A549 (cell line): ENCODE results near the gene PLXNB2. TPM values are rescaled to one million over a fixed set of nuclear protein-coding genes. Genes with fewer than 3 reads are reported as not detected.

Experiments used
- ATAC-seq, 2 experiments: fragments of 200-7000 bp in 1 of 2; fragments of >200 bp in 1 of 2; cut with Nextera tagmentation in 1 of 2; cut with Tn5 transposase in 1 of 2; 3 replicates each; pipeline versions ENCODE4 v1.8.0 to v1.9.1; 2018 to 2020; ENCODE audit warnings: mild to moderate bottlenecking in 1 of 2, moderate library complexity in 1 of 2
- CTCF ChIA-PET: fragments of 300-600 bp; sonication (Branson Sonifier 250); formaldehyde crosslinking; extraction: SDS; loops from one replicate; lab custom pipeline; 2021; ENCODE audit warnings: antibody characterized with exemption, inconsistent platforms; lab: Yijun Ruan, JAX
- POLR2A ChIA-PET: fragments of 350-600 bp; formaldehyde crosslinking; extraction: SDS; loops from one replicate; lab custom pipeline; 2021; ENCODE audit warnings: antibody characterized with exemption, inconsistent platforms; lab: Yijun Ruan, JAX
- DNase-seq, 2 experiments: peaks; one replicate each; pipeline versions ENCODE4 v3.0.0 to v3.0.0-alpha.2; 2011 to 2016; ENCODE audit warnings: low read depth in 1 of 2, low spot score in 1 of 2
- FAIRE-seq: peaks from 2 replicates; lab custom pipeline; 2011; peaks lifted over from hg19 to GRCh38; lab: Jason Lieb, UNC
- H3K27ac ChIP-seq, 2 experiments: fragments of >200 bp; sonication (Bioruptor Twin); formaldehyde crosslinking; 3 replicates each; pipeline ENCODE4 v1.5.1; 2016 to 2017
- H3K4me1 ChIP-seq: fragments of >200 bp; sonication (Bioruptor Twin); formaldehyde crosslinking; 3 replicates; pipeline ENCODE4 v1.6.1; 2016
- H3K4me2 ChIP-seq: fragments of >200 bp; sonication (Bioruptor Twin); formaldehyde crosslinking; 3 replicates; pipeline ENCODE4 v1.6.1; 2016
- H3K4me3 ChIP-seq: fragments of >200 bp; sonication (Bioruptor Twin); formaldehyde crosslinking; 3 replicates; pipeline ENCODE4 v1.5.1; 2016
- H3K9me3 ChIP-seq: fragments of >200 bp; sonication (Bioruptor Twin); formaldehyde crosslinking; 3 replicates; pipeline ENCODE4 v1.6.1; 2016
- BCL3 ChIP-seq: fragments of >200 bp; sonication (Bioruptor Twin); formaldehyde crosslinking; IDR thresholded peaks from 3 replicates; pipeline ENCODE4 v1.6.1; 2016
- BHLHE40 ChIP-seq: IDR thresholded peaks from 2 replicates; pipeline ENCODE4 v1.6.1; 2012; ENCODE audit warnings: low read depth, low read length, inconsistent platforms
- EP300 ChIP-seq, 2 experiments: fragments of >200 bp; sonication (Bioruptor Twin); formaldehyde crosslinking; IDR thresholded peaks; 2 replicates in 1 of 2; 3 replicates in 1 of 2; pipeline ENCODE4 v1.6.1; 2016 to 2017
- ESRRA ChIP-seq: fragments of 150-350 bp; IDR thresholded peaks from 2 replicates; pipeline ENCODE4 v1.6.1; 2014; ENCODE audit warnings: mild to moderate bottlenecking, low read length, borderline replicate concordance
- FOXS1 ChIP-seq: fragments of 250-450 bp; sonication (Bioruptor Pico); IDR thresholded peaks from 2 replicates; pipeline ENCODE4 v1.5.0; 2020; ENCODE audit warnings: mild to moderate bottlenecking, moderate library complexity
- HDAC2 ChIP-seq: fragments of 200-600 bp; sonication (generic); IDR thresholded peaks from 2 replicates; pipeline ENCODE4 v1.6.1; 2016
- HOXB13 ChIP-seq: fragments of 250-450 bp; sonication (Bioruptor Pico); IDR thresholded peaks from 2 replicates; pipeline ENCODE4 v1.5.0; 2020; ENCODE audit warnings: low read depth, mild to moderate bottlenecking, moderate library complexity
- KDM1A ChIP-seq: fragments of 200-600 bp; sonication (generic); IDR thresholded peaks from 2 replicates; pipeline ENCODE4 v1.6.1; 2016; ENCODE audit warnings: low read depth, mild to moderate bottlenecking
- NPAS2 ChIP-seq: fragments of 250-450 bp; sonication (Bioruptor Pico); IDR thresholded peaks from 2 replicates; pipeline ENCODE4 v1.8.0; 2022; ENCODE audit warnings: mild to moderate bottlenecking, moderate library complexity, borderline replicate concordance
- PHF8 ChIP-seq: fragments of 200-600 bp; sonication (generic); IDR thresholded peaks from 2 replicates; pipeline ENCODE4 v1.6.1; 2016; ENCODE audit warnings: low read depth, mild to moderate bottlenecking, antibody characterized with exemption, moderate library complexity, borderline replicate concordance
- POLR2A ChIP-seq: IDR thresholded peaks from 2 replicates; pipeline ENCODE4 v1.6.1; 2012; ENCODE audit warnings: mild to moderate bottlenecking, low read length
- RAD21 ChIP-seq, 2 experiments: fragments of >200 bp in 1 of 2; sonication (Bioruptor Twin) in 1 of 2; formaldehyde crosslinking in 1 of 2; IDR thresholded peaks in 1 of 2; conservative IDR thresholded peaks in 1 of 2; 2 replicates in 1 of 2; 3 replicates in 1 of 2; pipeline ENCODE4 v1.6.1; 2012 to 2018; ENCODE audit warnings: inconsistent platforms in 1 of 2
- RARB ChIP-seq: fragments of 250-450 bp; sonication (Bioruptor Pico); IDR thresholded peaks from 2 replicates; pipeline ENCODE4 v1.8.0; 2021; ENCODE audit warnings: mild to moderate bottlenecking, moderate library complexity
- RNF2 ChIP-seq: fragments of 200-600 bp; sonication (generic); IDR thresholded peaks from 2 replicates; pipeline ENCODE4 v1.6.1; 2016; ENCODE audit warnings: low read depth, mild to moderate bottlenecking, antibody characterized with exemption, moderate library complexity, borderline replicate concordance
- SMC3 ChIP-seq: fragments of >200 bp; sonication (Bioruptor Twin); formaldehyde crosslinking; IDR thresholded peaks from 3 replicates; pipeline ENCODE4 v1.6.1; 2018; ENCODE audit warnings: inconsistent platforms
- SREBF2 ChIP-seq: fragments of 450-650 bp; IDR thresholded peaks from 2 replicates; pipeline ENCODE4 v1.6.1; 2014; ENCODE audit warnings: mild to moderate bottlenecking, moderate library complexity
- USF2 ChIP-seq: fragments of 450-650 bp; IDR thresholded peaks from 2 replicates; pipeline ENCODE4 v1.6.1; 2014; ENCODE audit warnings: antibody characterized with exemption
- WGBS: methylation state at CpG from one replicate; pipeline ENCODE4 v1.1.6; 2017; ENCODE audit errors: missing lambda C conversion rate; 5-methylcytosine and 5-hydroxymethylcytosine counted together
- polyA plus RNA-seq, 4 experiments: library from polyadenylated mRNA; depleted of rRNA in 3 of 4; stranded (reverse); fragments of >200 nt; fragmentation: RNase III in 1 of 4; extraction: RNeasy Plus Mini Kit Qiagen cat#74134 plus additional on column Dnase treatment in 1 of 4; gene quantifications; 2 replicates in 3 of 4; 3 replicates in 1 of 4; pipeline ENCODE4 v1.2.3, GENCODE V29; 2011 to 2017
- TF ChIP-seq, protein P1 (sequence below): IDR thresholded peaks from 2 replicates; pipeline ENCODE4 v1.6.1; 2012

The PLXNB2 gene
- polyA plus RNA-seq, 2 of the 4 experiments (the other 2 are of a cell fraction), result 24.6 to 64.4 TPM

GRCh38 chr22:50275181-50276055 is 32.0 kb downstream of the PLXNB2 start:
- H3K4me1 ChIP-seq, result peaks cover 21% of the 10 kb centered on the region
- DNase-seq (no peak), FAIRE-seq (no peak), ATAC-seq (no peak)
- ChIA-PET CTCF (interaction anchor here (0.6 to 6.2 kb wide), 20 partner anchors 8 to 191 kb away, joined by 3 to 57 read pairs (median 6); partner anchors contain the start of gene PLXNB2), POLR2A (no interaction called here)
- no peak overlapping the region for H3K4me3 ChIP-seq
- 94% methylated on average over 15 of the region's 43 CpGs for WGBS
- H3K4me2 ChIP-seq, result no peak overlapping the region
- H3K9me3 ChIP-seq, result no peaks in the 10 kb centered on the region; the same call in 2 of the 3 replicates
- TF ChIP-seq BCL3 (no peak), NPAS2 (CRISPR knock-in tag) (no peak), BHLHE40 (no peak), RNF2 (no peak), HOXB13 (CRISPR knock-in tag) (no peak), SREBF2 (no peak), FOXS1 (CRISPR knock-in tag) (no peak), POLR2A (no peak), KDM1A (no peak)
- TF ChIP-seq, protein P1, sequence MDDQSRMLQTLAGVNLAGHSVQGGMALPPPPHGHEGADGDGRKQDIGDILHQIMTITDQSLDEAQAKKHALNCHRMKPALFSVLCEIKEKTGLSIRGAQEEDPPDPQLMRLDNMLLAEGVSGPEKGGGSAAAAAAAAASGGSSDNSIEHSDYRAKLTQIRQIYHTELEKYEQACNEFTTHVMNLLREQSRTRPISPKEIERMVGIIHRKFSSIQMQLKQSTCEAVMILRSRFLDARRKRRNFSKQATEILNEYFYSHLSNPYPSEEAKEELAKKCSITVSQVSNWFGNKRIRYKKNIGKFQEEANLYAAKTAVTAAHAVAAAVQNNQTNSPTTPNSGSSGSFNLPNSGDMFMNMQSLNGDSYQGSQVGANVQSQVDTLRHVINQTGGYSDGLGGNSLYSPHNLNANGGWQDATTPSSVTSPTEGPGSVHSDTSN, result no peak
- H3K27ac ChIP-seq, result peak overlapping the region in 1 of 2 experiments; percentile 41; a peak in 1 of 6 replicates

- H3K4me3 ChIP-seq, result no peak overlapping the region
- peaks cover 22% of the 10 kb centered on the region for H3K4me1 ChIP-seq
- WGBS, result 53% methylated on average over 5 of the region's 7 CpGs
- peak overlapping the region in 1 of 2 experiments; percentile 41; a peak in 1 of 6 replicates for H3K27ac ChIP-seq
- FAIRE-seq (no peak), ATAC-seq (no peak), DNase-seq (no peak)
- no peaks in the 10 kb centered on the region; the same call in 2 of the 3 replicates for H3K9me3 ChIP-seq
- ChIA-PET CTCF (interaction anchor here (0.9 to 6.2 kb wide), 14 partner anchors 10 to 67 kb away, joined by 3 to 57 read pairs (median 7); partner anchors contain the start of genes DENND6B and PLXNB2), POLR2A (no interaction called here)
- H3K4me2 ChIP-seq, result no peak overlapping the region
- no peak for TF ChIP-seq RARB
- TF ChIP-seq, protein P1, result no peak
- TF ChIP-seq RAD21 (conservative IDR thresholded peaks at IDR 0.05 in 1 of 2, IDR thresholded peaks at IDR 0.05 in 1 of 2), result peak in 1 of 2 experiments; percentile 24; a peak in 1 of 5 replicates
- no peak for TF ChIP-seq USF2
- TF ChIP-seq ESRRA, result no peak
- peak; percentile 20; the same call in 2 of the 3 replicates for TF ChIP-seq SMC3
- TF ChIP-seq HDAC2, result no peak
- TF ChIP-seq SREBF2, result no peak
- no peak for TF ChIP-seq NPAS2 (CRISPR knock-in tag)
- TF ChIP-seq PHF8, result no peak
- no peak for TF ChIP-seq EP300 (IDR thresholded peaks at IDR 0.05)
- no peak for TF ChIP-seq KDM1A
These were observed 32.7 kb downstream of the PLXNB2 start for GRCh38 chr22:50274771-50275170.
